ENCODE measurements around the gene RAC2.

- TF ChIP-seq ZNF274 (IDR thresholded peaks at IDR 0.05; ENCODE audit: borderline replicate concordance, extremely low read depth, low read length) = no peak
- TF ChIP-seq CTCF (IDR thresholded peaks at IDR 0.05; ENCODE audit: control extremely low read depth in 1 of 3, insufficient read depth in 1 of 3, low read depth in 1 of 3, low read length in 3 of 3) = peak in 2 of 3 experiments; percentile 21 to 22; a peak in 3 of 4 replicates
These were observed 14.1 kb upstream of the RAC2 start for GRCh38 chr22:37258005-37258752.
